WTC11 (cell line): ENCODE data around the gene MIX23.

Experiments used
- CTCF ChIP-seq: fragments of 200-600 bp; IDR thresholded peaks from 2 replicates; pipeline ENCODE4 v1.8.0; 2022; ENCODE audit warnings: antibody characterized with exemption
- RORB ChIP-seq: fragments of 250-450 bp; sonication (Bioruptor Pico); IDR thresholded peaks from 2 replicates; pipeline ENCODE4 v1.9.0; 2021; ENCODE audit warnings: mild to moderate bottlenecking
- TEAD4 ChIP-seq: sonication (generic); formaldehyde crosslinking; IDR thresholded peaks from 2 replicates; pipeline ENCODE4 v1.8.0; 2022; ENCODE audit warnings: mild to moderate bottlenecking, missing genetic modification reagents
- TF ChIP-seq, protein P1 (sequence below): sonication (generic); formaldehyde crosslinking; IDR thresholded peaks from 2 replicates; pipeline ENCODE4 v1.8.1; 2022; ENCODE audit warnings: mild to moderate bottlenecking, missing genetic modification reagents, moderate library complexity, borderline replicate concordance

DNA sequence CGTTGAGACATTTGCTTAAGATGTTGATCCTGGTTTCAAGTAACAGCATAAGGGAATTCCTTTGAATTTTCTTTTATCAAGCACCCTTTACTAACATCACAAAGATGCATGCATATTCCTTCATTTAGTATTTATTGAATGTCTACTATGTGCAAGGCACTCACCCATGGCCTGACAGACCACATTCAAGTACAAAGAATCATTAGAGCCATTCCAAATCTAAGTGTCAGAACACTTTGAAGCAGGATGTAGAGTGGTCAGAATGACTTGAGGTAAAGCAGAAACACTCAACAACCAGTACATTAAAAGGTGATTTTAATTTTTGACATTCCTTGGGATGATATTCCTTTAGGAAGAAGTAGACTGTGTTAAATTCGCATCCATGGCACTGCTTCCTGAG is 38.8 kb upstream of the MIX23 start:
- TF ChIP-seq CTCF (no peak), RORB (CRISPR knock-in tag) (no peak), TEAD4 (CRISPR knock-in tag) (no peak)
- TF ChIP-seq, protein P1, sequence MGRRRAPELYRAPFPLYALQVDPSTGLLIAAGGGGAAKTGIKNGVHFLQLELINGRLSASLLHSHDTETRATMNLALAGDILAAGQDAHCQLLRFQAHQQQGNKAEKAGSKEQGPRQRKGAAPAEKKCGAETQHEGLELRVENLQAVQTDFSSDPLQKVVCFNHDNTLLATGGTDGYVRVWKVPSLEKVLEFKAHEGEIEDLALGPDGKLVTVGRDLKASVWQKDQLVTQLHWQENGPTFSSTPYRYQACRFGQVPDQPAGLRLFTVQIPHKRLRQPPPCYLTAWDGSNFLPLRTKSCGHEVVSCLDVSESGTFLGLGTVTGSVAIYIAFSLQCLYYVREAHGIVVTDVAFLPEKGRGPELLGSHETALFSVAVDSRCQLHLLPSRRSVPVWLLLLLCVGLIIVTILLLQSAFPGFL (CRISPR knock-in tag), result no peak
